GM12878 (cell line): ENCODE data around the gene TMEM53. TPM values are rescaled to one million over a fixed set of nuclear protein-coding genes. Genes with fewer than 3 reads are reported as not detected.

Experiments
- ATAC-seq: fragments of 200-7000 bp; cut with Tn5 transposase; 3 replicates; pipeline ENCODE4 v1.9.1; 2020; ENCODE audit warnings: mild to moderate bottlenecking, moderate library complexity
- BruUV-seq: library from RNA; stranded (reverse); fragments of 400-500 nt; replicated peaks from 2 replicates; lab custom pipeline; 2021; lab: Mats Ljungman, UMichigan
- CTCF ChIA-PET: fragments of 300-600 bp; sonication (Branson Sonifier 250); formaldehyde crosslinking; extraction: SDS; loops from one replicate; lab custom pipeline; 2021; ENCODE audit warnings: inconsistent platforms; lab: Yijun Ruan, JAX
- POLR2A ChIA-PET: fragments of 350-600 bp; formaldehyde crosslinking; extraction: SDS; loops from one replicate; lab custom pipeline; 2021; ENCODE audit warnings: inconsistent platforms; lab: Charles Lee
- RAD21 ChIA-PET: fragments of 300-600 bp; sonication (Branson Sonifier 250); formaldehyde crosslinking; loops from one replicate; lab custom pipeline; 2023; ENCODE audit warnings: antibody characterized with exemption; ENCODE audit not compliant: unreplicated experiment; lab: Charles Lee
- SMC1A ChIA-PET: fragments of 300-600 bp; sonication (Branson Sonifier 250); formaldehyde crosslinking; loops from one replicate; lab custom pipeline; 2023; ENCODE audit not compliant: unreplicated experiment, uncharacterized antibody; lab: Charles Lee
- DNase-seq: peaks from one replicate; pipeline ENCODE4 v3.0.0-alpha.2; 2011; ENCODE audit warnings: low read depth, low spot score
- FAIRE-seq: peaks from 3 replicates; lab custom pipeline; 2011; peaks lifted over from hg19 to GRCh38; lab: Jason Lieb, UNC
- H2AFZ ChIP-seq: 2 replicates; pipeline ENCODE4 v1.6.0; 2011; ENCODE audit warnings: low read depth, low read length, control low read depth; ENCODE audit not compliant: control insufficient read depth
- H3K27ac ChIP-seq: 2 replicates; pipeline ENCODE4 v1.5.1; 2011; ENCODE audit warnings: control low read depth; ENCODE audit not compliant: control insufficient read depth, insufficient read depth
- H3K27me3 ChIP-seq, 2 experiments: replicated peaks in 1 of 2; 2 replicates each; pipeline versions ENCODE4 v1.6.0 to v1.6.1; 2011; ENCODE audit warnings: low read length in 1 of 2; ENCODE audit not compliant: control insufficient read depth in 2 of 2, insufficient read depth in 2 of 2
- H3K36me3 ChIP-seq, 2 experiments: 2 replicates each; pipeline ENCODE4 v1.5.1; 2011; ENCODE audit warnings: low read length in 1 of 2; ENCODE audit not compliant: control insufficient read depth in 2 of 2, insufficient read depth in 2 of 2
- H3K4me1 ChIP-seq: 2 replicates; pipeline ENCODE4 v1.6.1; 2011; ENCODE audit warnings: mild to moderate bottlenecking, low read length, moderate library complexity, mixed read lengths; ENCODE audit not compliant: control insufficient read depth, insufficient read depth
- H3K4me2 ChIP-seq: 2 replicates; pipeline ENCODE4 v1.6.0; 2011; ENCODE audit warnings: control low read depth; ENCODE audit not compliant: control insufficient read depth, insufficient read depth
- H3K4me3 ChIP-seq: fragments of 200-600 bp; sonication (generic); 2 replicates; pipeline ENCODE4 v1.5.1; 2016
- H3K79me2 ChIP-seq: 2 replicates; pipeline ENCODE4 v1.6.0; 2011; ENCODE audit warnings: low read length; ENCODE audit not compliant: control insufficient read depth, insufficient read depth
- H3K9ac ChIP-seq: 2 replicates; pipeline ENCODE4 v1.8.0; 2011; ENCODE audit warnings: low read length, control low read depth, mixed read lengths; ENCODE audit not compliant: control insufficient read depth, insufficient read depth
- H3K9me3 ChIP-seq: replicated peaks from 3 replicates; pipeline ENCODE4 v1.5.1; 2011; ENCODE audit warnings: mild to moderate bottlenecking, low read length; ENCODE audit not compliant: control insufficient read depth, insufficient read depth
- H4K20me1 ChIP-seq: 2 replicates; pipeline ENCODE4 v1.6.0; 2011; ENCODE audit not compliant: control insufficient read depth, insufficient read depth
- BACH1 ChIP-seq: fragments of 450-650 bp; IDR thresholded peaks from 2 replicates; pipeline ENCODE4 v1.6.1; 2017; ENCODE audit warnings: mild to moderate bottlenecking, borderline replicate concordance
- BCL3 ChIP-seq: IDR thresholded peaks from 2 replicates; pipeline ENCODE4 v1.6.1; 2011; ENCODE audit warnings: borderline replicate concordance, low read depth, mild to moderate bottlenecking, moderate library complexity, low read length; ENCODE audit not compliant: insufficient read depth, poor library complexity, severe bottlenecking
- BRCA1 ChIP-seq: IDR thresholded peaks from 2 replicates; pipeline ENCODE4 v1.6.1; 2011; ENCODE audit warnings: low read depth, low read length, improper control_type of control experiment
- FOXM1 ChIP-seq: IDR thresholded peaks from 2 replicates; pipeline ENCODE4 v1.6.1; 2012; ENCODE audit warnings: low read depth, mild to moderate bottlenecking, inconsistent platforms, low read length, moderate library complexity
- NBN ChIP-seq: fragments of 450-650 bp; IDR thresholded peaks from 2 replicates; pipeline ENCODE4 v1.6.1; 2016
- NR2C1 ChIP-seq: fragments of 450-650 bp; IDR thresholded peaks from 2 replicates; pipeline ENCODE4 v1.6.1; 2017; ENCODE audit warnings: antibody characterized with exemption, mild to moderate bottlenecking, moderate library complexity
- RUNX3 ChIP-seq: IDR thresholded peaks from 2 replicates; pipeline ENCODE4 v1.6.1; 2012; ENCODE audit warnings: low read length, inconsistent platforms
- SREBF1 ChIP-seq: IDR thresholded peaks from 2 replicates; pipeline ENCODE4 v1.6.1; 2012; ENCODE audit warnings: mild to moderate bottlenecking, low read length
- STAT3 ChIP-seq: IDR thresholded peaks from 2 replicates; pipeline ENCODE4 v1.6.1; 2011; ENCODE audit warnings: low read depth, low read length, improper control_type of control experiment
- WRNIP1 ChIP-seq: IDR thresholded peaks from 2 replicates; pipeline ENCODE4 v1.6.1; 2011; ENCODE audit warnings: low read depth, low read length, improper control_type of control experiment, borderline replicate concordance
- WGBS: methylation state at CpG from one replicate; pipeline ENCODE4 v1.1.6; 2016; ENCODE audit warnings: low lambda C conversion rate; ENCODE audit not compliant: insufficient replicate concordance, insufficient coverage; ENCODE audit errors: missing lambda C conversion rate; 5-methylcytosine and 5-hydroxymethylcytosine counted together
- in situ Hi-C: fragments of 300-500 bp; cut with MboI; formaldehyde crosslinking; loops from 9 replicates; pipeline ENCODE4 v1.14.3; 2018; ENCODE audit warnings: mixed read lengths
- intact Hi-C: fragments of 100-400 bp; cut with micrococcal nuclease; formaldehyde crosslinking; loops from one replicate; pipeline ENCODE4 v1.14.2; 2022; ENCODE audit not compliant: unreplicated experiment
- polyA plus RNA-seq, 11 experiments: library from polyadenylated mRNA; depleted of rRNA in 4 of 11; unstranded in 6 of 11; stranded (reverse) in 5 of 11; fragments of >200 nt; fragmentation: Nextera tagmentation in 4 of 11; fragmentation: Illumina TruSeq in 1 of 11; extraction: Ambion mirVana in 4 of 11; extraction: Trizol in 1 of 11; gene quantifications; 1 replicate in 1 of 11; 2 replicates in 10 of 11; pipeline versions ENCODE4 v1.2.1 to v1.2.3, GENCODE V29; 2011 to 2016; ENCODE audit warnings: inconsistent platforms in 2 of 11, missing spikeins in 2 of 11, low read depth in 1 of 11
- total RNA-seq, 4 experiments: library from RNA; depleted of rRNA in 3 of 4; stranded (reverse); fragments of >200 nt in 3 of 4; fragmentation: Illumina TruSeq in 1 of 4; extraction: Trizol in 1 of 4; gene quantifications; 2 replicates each; pipeline versions ENCODE4 v1.2.1 to v1.2.3, GENCODE V29; 2013 to 2021
- TF ChIP-seq, protein P1 (sequence below): fragments of 450-650 bp; formaldehyde crosslinking; IDR thresholded peaks from 2 replicates; pipeline ENCODE4 v1.4.0; 2022; ENCODE audit warnings: mild to moderate bottlenecking, moderate library complexity

The TMEM53 gene
- total and polyA plus RNA-seq, 10 of the 15 experiments (the other 5 are each of a cell fraction or from before 2014, with no cell fraction given): 3.1 to 23.9 (median 11.1) TPM

GRCh38 chr1:44636083-44636687 lies 38.1 kb downstream of the TMEM53 start:
- RAD21 ChIA-PET: no interaction called here
- Histone ChIP-seq H3K4me1 (no peaks in the 10 kb centered on the region), H3K4me2 (no peak overlapping the region), H3K36me3 (peaks cover 20 to 33% of the 10 kb centered on the region in 2 experiments), H3K9ac (no peak overlapping the region), H4K20me1 (no peaks in the 10 kb centered on the region), H3K9me3 (no peaks in the 10 kb centered on the region), H3K4me3 (no peak overlapping the region), H3K27ac (no peak overlapping the region), H3K27me3 (no peaks in the 10 kb centered on the region), H2AFZ (no peak overlapping the region), H3K79me2 (peaks cover 19% of the 10 kb centered on the region)
- no TSS peak for BruUV-seq
- FAIRE-seq (no peak), DNase-seq (no peak), ATAC-seq (no peak)
- WGBS: 97% methylated on average over 14 of the region's 14 CpGs
- TF ChIP-seq RUNX3: no peak
- TF ChIP-seq BCL3: no peak
- no peak for TF ChIP-seq NR2C1
- no peak for TF ChIP-seq WRNIP1
- TF ChIP-seq BACH1: no peak
- no peak for TF ChIP-seq FOXM1
- TF ChIP-seq NBN: no peak
- no peak for TF ChIP-seq SREBF1
- TF ChIP-seq, protein P1, sequence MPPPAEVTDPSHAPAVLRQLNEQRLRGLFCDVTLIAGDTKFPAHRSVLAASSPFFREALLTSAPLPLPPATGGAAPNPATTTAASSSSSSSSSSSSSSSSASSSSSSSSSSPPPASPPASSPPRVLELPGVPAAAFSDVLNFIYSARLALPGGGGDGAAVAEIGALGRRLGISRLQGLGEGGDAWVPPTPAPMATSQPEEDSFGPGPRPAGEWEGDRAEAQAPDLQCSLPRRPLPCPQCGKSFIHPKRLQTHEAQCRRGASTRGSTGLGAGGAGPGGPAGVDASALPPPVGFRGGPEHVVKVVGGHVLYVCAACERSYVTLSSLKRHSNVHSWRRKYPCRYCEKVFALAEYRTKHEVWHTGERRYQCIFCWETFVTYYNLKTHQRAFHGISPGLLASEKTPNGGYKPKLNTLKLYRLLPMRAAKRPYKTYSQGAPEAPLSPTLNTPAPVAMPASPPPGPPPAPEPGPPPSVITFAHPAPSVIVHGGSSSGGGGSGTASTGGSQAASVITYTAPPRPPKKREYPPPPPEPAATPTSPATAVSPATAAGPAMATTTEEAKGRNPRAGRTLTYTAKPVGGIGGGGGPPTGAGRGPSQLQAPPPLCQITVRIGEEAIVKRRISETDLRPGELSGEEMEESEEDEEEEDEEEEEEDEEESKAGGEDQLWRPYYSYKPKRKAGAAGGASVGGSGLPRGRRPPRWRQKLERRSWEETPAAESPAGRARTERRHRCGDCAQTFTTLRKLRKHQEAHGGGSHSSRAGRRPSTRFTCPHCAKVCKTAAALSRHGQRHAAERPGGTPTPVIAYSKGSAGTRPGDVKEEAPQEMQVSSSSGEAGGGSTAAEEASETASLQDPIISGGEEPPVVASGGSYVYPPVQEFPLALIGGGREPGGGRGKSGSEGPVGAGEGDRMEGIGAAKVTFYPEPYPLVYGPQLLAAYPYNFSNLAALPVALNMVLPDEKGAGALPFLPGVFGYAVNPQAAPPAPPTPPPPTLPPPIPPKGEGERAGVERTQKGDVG (CRISPR knock-in tag): no peak
- no peak for TF ChIP-seq BRCA1
- no peak for TF ChIP-seq STAT3
- POLR2A ChIA-PET: interaction anchor here (0.6 kb wide), 1 partner anchor 396 kb away, joined by 3 read pairs; no protein-coding TSS in a partner anchor
- SMC1A ChIA-PET: no interaction called here
- in situ Hi-C loops (no loop called here), intact Hi-C loops (no loop called here)
- CTCF ChIA-PET: interaction anchor here (0.9 kb wide), 1 partner anchor 16 kb away, joined by 3 read pairs; no protein-coding TSS in a partner anchor
